DMS153 treated with DMSO at 0.1 percent for 48 hours (cell line): Measurements from ENCODE around the gene GRIN2A.

Source experiments
- DNase-seq: peaks from one replicate; lab custom pipeline; 2025; ENCODE audit not compliant: unreplicated experiment; lab: John Stamatoyannopoulos, UW

The GRIN2A gene

GRCh38 chr16:10188236-10188635, 6.0 kb upstream of the GRIN2A start:
- no peak for DNase-seq

- no peak for DNase-seq
Observed at GRCh38 chr16:10181196-10182162, 749 bp downstream of the GRIN2A start.

- DNase-seq, result no peak
Observed at GRCh38 chr16:10180771-10181163, 1.5 kb downstream of the GRIN2A start.

- DNase-seq, result no peak
Observed at GRCh38 chr16:10180042-10180770, 2.0 kb downstream of the GRIN2A start.

GRCh38 chr16:10178526-10178925, 3.7 kb downstream of the GRIN2A start:
- no peak for DNase-seq

DNA sequence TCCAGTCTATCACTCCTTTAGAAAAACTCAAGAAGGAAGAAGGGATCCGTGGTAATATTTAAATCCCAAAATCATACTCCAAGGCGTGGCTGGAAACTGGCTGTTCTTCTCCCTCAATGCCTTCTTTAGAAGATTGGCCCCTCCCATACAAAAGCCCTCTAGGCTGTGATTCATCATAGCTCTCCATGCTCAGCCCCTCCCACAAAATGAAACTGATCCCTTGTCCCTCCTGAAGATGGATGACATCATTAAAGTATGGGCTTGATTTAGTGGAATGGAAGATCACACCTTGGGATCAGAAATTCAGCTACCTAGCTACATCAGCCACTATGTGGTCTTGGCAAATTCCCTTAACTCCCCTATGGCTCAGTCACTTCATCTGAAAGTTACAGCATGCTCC, 4.1 kb downstream of the GRIN2A start:
- DNase-seq, result no peak

GRCh38 chr16:10172848-10173655, 9.2 kb downstream of the GRIN2A start:
- DNase-seq, result no peak

DNA sequence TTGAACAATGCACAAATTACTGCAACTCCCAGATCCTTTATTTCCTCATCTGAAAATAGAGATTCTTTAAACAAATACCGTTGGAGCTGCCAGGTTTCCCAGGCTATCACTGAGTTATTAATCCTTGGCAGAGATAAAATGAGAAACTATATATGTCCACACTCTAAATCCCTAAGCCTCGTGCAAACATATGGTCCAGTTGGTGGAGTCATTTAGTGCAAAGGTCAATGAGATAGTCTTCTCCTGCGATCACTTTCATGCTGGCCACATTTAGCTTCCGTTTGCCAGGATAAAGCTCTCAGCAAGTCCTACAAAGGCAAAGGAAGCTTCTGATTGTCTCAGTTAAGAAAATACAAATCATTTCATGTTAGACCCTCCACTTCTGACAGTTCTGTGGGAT, 11.0 kb downstream of the GRIN2A start:
- DNase-seq, result no peak

GRCh38 chr16:10169904-10170410, 12.3 kb downstream of the GRIN2A start:
- DNase-seq, result no peak

GRCh38 chr16:10169031-10169430, 13.2 kb downstream of the GRIN2A start:
- DNase-seq, result no peak

DNA sequence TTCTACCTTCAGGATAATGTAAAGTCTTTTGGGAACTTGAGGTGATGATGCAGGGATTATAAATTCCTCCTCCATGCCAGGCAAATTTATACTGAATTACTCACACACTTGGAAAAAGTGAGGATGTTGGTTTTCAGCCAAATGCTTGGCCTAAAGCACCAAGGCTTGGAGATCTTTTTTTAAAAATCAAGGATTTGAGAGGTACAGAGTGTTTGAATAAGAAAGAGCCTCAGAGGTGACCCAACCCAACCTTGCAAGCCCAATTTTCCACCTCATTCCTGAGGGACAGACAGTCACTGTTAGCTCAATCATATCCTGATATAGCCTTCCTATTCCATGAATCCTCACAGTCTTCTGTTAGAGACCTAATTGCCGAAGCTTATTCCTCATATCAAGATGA, 14.0 kb downstream of the GRIN2A start:
- no peak for DNase-seq

DNA sequence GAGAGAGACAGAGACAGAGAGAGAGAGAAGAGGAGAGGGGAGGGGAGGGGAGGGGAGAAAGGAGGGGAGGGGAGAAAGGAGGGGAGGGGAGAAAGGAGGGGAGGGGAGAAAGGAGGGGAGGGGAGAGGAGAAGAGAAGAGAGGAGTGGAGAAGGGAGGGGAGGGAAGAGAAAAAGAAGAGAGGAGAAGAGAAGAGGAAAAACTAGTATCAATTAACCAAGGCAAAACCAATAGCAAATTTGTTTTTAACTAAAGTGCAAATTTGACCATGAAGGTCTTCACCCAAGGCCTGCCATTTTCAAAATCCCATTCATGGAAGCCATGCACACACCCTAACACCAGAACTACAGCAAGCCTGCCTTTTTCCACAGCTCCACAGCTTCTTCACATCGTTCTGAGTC, 16.6 kb downstream of the GRIN2A start:
- DNase-seq, result no peak

DNA sequence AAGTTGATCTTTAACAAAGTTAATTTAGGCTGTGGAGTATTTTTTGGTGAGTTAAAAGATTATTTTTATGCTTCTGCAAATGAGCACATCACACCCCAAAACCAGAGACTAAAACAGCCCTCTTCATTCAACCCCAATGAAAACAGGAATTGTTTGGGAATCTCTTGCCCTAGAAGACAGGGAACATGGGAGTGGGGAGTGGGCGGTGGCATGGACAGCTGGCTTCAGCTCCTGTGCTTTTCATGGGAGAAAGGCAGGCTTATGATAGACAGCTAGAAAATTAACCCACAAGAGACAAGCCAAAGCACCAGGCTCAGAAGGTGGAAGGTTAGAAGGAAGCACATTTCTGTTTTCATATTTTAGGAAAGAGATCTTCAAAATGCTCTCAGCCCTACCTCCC, 19.2 kb downstream of the GRIN2A start:
- DNase-seq, result no peak

DNA sequence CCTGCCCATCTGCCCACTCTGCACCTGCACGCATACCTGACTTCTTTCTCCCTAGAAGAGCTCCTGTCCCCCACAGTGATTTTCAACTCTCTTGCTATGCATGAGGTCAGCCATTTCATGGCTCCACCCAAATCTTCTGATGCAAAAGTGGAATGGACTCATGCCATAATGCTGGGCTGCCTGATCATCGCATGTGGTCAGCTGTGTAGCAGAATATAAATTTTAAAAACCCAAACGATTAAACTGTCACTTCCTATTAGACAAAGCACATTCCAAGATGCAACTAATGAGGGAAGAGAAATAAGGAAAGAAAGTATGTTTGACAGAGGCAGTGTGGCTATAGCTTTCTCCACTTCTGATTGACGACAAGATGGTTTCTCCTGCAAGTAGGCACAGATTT, 26.1 kb downstream of the GRIN2A start:
- no peak for DNase-seq

DNA sequence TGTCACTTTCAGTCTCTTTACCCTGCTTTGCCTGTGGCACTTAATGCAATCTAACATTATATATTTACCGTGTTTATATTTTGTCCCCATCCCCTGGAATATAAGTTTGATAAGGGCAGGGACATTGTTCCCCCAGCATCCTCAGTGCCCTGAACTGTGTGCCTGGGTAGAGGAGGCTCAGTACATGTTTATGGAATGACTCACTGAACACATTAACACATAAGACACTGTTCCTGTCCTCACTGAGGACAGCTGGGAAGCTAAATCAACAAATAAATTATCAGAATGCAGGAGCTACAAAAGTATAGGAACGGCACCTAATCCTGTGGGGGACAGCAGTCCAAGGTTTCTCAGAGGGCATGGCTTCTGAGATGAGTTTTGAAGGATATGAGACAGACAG, 27.8 kb downstream of the GRIN2A start:
- no peak for DNase-seq

DNA sequence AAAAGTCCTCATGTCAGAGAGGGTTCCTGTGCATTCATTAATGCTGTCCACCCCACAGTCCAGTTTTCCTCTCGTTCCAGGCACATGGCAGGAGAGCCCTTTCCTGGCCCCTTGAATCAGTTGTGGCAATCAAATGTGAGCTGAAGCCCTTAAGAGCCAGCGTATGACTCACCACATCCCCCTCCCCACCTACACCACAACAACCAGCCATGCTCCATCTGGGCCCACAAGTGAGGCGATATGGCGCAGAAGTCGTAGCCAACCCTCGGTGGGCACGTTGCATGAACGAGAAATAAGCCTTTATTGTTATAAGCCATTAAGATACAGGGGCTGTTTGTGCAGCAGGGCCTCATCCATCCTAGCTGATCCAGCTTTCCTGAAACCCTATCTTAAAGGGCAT, 28.2 kb downstream of the GRIN2A start:
- no peak for DNase-seq

DNA sequence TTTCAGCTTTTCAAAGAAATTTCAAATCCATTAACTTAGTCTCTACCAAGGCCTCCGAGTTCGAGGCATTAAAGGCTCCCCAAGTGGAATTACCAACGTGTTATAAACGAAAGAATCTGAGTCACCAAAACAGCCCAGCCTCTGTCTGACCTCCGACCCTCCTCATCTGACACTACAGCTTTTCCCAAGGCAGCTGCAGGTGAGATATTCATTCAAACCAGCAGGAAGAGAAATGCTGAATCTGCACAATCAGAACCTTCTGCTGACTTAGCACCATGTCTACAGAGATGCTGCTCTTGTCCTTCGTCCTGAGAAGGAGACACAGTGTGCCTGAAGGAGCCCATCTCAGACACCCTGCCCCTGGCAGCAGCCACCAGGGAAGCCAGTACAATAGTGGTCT, 30.5 kb downstream of the GRIN2A start:
- DNase-seq, result no peak

DNA sequence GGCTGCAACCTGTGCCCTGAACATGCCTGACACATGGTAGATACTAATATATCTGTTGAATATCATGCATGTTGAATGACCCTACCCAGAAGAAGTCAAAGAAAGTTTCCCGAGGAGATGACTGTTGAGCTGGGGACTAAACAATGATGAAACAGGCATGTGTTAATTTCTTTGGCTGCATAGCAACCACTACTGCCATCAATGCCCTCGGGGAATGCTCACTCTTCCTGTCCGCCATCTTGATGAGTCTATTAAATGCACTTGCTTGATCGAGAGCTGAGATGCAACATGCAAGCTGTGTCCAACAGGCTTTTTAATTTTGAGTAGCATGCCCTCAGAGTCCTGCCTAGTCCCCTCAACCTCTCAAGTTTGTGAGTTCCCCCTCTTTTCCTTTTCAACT, 31.3 kb downstream of the GRIN2A start:
- no peak for DNase-seq

GRCh38 chr16:10145542-10146035, 36.6 kb downstream of the GRIN2A start:
- no peak for DNase-seq

DNA sequence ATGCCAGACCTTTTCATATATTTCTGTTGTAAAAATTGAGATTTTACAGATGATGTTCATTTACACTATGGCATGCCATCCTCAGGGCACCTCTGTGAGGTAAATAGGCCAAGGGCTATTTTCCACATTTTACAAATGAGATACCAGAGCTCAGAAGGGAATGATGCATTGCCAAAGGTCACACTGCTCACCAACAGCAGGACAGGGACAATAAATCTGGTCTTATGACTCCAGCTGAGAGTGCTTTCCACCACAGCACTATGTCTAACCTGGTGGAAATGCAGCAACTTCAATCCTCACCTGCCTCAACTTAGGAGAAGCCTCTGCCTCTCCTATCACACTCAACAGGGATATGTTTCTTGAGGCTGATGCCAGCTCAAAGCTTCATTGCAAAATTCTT, 40.6 kb downstream of the GRIN2A start:
- no peak for DNase-seq

- no peak for DNase-seq
Observed at GRCh38 chr16:10138881-10139280, 43.3 kb downstream of the GRIN2A start.
